Fibroblast of upper back skin (primary cell): ENCODE results near the gene ERGIC1.
"Not testable (repeated sequence)": the region's sequence is repeated elsewhere in the genome, so short reads cannot be mapped to it uniquely, and the experiment has no call there.

Source experiments
- DNase-seq: peaks from one replicate; pipeline ENCODE4 v3.0.0-alpha.2; 2013

The ERGIC1 gene

DNA sequence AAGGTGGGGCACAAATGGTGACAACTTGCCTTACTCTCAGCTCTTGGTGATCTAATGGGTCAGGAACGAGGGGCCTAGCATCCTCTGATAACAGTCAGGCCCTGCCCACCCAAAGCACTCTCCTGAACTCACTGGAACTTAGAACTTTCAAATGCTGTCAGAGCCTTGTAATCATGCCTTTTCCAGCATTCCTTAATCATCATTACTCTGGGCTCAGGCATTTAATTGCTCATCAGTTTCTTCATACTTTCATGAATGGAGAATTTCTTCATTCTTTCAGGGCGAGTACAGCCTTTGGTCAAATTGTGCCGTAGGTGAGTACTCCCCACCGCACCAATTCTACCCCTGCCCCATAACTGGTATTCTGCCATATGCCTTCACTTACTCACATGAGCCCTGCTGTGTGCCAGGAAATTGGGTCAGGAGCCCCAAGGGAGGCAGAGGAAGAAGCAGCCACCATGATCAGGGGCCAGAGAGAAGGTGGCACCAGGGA lies 32.8 kb upstream of the ERGIC1 start:
- peak; percentile 92 for DNase-seq

DNA sequence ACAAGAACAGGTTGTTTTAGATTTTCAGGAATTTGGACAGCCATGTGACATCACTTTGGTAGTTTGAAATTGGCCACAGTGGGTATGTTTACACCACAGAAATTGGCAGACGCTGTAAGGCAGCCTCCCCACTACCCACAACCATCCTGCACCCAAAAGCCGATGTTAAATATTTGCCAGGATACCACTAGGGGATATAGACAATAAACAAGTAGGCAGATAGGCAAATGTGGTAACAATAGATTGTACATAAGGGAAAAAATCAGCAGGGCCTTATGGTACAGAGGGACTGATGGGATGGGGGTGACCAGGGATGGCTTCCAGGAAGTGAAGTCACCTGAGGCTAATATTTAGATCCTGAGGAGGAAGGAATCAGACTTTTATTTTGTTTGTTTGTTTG lies 31.9 kb upstream of the ERGIC1 start:
- no peak for DNase-seq

DNA sequence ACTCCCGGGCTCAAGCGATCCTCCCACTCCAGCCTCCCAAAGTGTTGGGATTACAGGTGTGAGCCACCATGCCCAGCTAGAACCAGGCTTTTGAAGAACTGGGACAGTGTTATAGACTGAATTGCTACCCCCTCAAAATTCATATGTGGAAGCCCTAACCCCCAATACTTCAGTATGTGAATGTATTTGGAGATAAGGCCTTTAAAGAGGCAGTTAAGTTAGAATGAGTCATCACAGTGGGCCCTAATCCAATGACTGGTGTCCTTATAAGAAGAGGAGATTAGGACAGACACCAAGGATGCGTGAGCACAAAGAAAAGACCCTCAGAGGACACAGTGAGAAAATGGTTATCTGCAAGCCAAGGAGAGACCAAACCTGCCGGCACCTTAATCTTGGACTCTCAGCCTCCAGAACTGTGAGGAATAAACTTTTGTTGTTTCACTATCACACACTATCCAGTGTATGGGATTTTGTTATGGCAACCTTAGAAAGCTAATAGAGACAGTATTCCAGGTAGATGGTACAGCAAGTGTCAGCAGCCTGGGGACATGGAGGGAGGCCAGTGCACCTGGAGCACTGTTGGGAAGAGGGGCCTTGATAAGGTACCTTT lies 31.4 kb upstream of the ERGIC1 start:
- DNase-seq: peak; percentile 60

DNA sequence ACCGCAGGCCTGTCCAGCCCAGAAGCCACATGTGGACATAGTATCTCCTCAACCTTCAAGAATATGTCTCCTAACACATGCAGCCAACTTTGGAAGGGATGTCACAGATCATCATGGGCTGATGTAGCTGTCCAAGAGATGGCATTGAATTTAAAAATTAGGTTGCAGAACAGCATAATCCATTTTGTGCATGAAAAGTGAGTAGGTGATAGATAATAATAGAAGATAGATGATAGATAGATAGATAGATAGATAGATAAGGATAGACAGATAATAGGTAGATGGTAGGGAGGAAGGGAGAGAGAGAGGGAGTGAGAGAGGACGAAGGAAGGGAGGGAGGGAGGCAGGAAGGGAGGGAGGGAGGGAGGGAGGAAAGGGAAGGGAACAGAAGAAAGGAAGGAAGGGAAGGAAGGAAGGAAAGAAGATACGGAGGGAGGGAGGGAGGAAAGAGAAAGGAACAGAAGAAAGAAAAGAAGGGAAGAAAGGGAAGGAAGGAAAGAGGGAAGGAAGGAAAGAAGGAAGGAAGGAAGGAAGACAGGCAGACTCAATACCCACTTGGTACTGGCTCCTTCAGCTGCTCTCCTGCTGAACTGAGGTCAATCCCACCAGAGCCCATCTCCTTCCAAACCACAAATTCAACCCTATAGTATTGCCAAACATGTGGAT lies 28.9 kb upstream of the ERGIC1 start:
- no peak for DNase-seq

DNA sequence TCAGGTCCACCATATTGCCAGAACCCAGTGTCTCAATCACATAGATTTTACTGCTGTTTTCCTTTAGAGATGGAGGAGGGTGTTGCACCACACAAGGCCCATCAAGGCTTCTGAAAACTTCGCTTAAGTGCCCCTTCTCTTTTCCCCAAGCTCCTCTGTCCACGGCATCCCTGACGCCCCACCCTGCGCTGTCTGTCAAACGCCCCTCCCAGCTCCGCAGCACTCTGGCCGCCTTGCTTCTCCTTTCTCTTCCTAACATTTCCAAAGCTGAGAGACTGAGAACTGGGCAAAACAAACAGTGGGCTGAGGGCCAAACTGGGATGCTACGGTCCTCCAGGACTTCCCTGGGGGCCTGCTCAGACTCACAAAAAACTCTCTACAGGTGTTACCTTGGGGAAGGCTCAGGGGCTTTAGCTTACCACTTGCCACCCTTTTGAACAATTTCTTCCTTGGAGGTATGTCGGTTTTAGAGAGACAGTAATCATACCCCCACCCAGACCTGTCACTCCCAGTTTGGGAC lies 28.3 kb upstream of the ERGIC1 start:
- DNase-seq: no peak

DNA sequence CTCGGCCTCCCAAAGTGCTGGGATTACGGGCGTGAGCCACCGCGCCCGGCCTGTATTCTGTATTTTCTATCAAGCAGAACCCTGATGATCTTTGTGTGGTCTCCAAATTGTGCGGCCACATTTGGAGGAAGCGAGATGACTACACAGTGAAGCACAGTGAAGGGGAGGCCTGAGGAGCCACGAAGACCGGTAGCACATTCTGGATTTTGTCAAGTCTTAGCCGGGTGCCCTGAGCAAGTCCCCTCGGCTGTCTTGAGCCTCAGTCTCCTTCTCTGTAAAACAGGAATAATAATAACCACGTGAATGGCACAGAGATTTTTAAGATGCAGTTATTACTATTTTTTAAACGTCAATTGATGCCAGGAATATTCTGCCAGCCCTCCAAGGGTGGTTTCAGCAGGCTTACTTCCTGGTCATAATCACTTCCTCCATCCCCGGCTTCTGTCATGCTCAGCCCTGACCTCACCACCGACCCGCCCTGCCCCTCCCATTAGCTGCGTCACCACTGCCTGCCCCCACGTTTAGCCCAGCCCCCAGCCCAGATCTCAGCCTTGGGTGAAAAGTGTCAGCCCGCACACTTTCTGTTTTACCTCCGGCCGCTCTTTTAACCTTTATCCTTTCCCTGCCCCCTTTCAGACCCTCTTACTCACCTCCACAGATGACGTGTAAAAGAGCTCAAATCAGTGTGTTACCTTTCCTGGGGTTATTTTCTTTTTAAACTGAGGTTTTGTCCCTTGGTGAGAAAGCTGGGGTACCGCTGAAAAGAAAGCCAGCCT lies 27.0 kb upstream of the ERGIC1 start:
- DNase-seq: peak; percentile 78

DNA sequence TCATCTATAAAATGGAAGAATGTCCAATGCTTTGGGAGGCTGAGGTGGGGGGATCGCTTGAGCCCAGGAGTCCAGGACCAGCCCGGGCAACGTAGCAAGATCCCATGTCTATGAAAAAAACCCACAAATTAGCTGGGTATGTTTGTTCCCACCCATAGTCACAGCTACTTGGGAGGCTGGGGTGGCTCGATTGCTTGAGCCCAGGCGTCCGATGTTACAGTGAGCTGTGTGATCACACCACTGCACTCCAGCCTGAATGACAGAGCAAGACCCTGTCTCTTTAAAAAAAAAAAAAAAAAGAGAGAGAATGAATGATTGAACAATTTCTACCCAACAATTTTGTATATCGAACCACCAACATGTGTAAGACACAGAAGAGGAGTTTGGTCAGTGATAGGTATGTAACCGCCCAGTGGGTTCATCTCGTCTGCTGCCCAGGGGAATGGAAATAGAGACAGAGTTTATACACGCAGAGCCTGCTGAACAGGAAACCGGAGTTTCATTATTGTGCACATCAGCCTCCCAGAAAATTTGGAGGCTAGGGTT lies 26.2 kb upstream of the ERGIC1 start:
- no peak for DNase-seq

DNA sequence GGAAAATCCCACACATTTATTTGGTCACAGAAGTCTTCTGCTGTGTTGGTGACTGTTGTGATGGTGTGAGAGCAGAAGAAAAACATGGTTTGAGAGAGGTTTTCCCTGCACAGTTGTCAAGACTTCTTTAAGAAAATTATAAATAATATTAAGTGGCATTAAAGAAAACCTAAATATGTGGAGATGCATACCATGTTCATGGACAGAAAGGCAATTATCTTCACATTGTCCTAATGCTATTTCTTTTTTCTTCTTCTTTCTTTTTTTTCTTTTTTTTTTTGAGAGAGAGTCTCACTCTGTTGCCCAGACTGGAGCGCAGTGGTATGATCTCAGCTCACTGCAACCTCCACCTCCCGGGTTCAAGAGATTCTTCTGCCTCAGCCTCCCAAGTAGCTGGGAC lies 24.3 kb upstream of the ERGIC1 start:
- DNase-seq: no peak

DNA sequence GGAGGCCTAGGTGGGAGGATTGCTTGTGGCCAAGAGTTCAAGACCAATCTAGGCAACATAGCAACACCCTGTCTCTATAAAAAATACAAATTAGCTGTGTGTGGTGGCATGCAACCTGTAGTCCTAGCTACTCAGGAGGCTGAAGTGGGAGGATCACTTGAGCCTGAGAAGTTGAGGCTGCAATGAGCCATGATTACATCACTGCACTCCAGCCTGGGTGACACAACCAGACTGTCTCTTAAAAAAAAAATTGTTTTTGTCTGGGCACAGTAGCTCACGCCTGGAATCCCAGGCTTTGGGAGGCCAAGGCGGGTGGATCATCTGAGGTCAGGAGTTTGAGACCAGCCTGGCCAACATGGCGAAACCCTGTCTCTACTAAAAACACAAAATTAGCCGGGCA lies 23.1 kb upstream of the ERGIC1 start:
- DNase-seq: not testable (repeated sequence)

DNA sequence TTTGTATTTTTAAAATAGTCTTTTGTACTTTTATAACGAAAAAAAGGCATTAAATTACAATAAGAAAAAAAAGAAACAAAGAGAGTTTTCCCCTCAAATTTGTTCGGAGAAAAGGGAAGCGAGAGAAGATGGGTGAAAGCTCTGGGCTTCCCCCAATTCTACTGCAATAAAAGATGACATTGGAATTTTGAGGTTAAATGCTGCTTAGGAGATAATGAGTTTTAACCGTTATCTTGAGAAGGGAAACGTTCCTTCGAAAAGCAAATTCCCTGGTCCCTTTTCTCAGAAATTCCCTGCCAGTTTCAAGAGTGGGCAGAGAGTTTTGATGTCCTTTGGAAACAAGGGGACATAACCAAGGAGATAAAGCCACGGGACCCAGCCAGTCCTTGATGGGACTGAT lies 18.4 kb upstream of the ERGIC1 start:
- DNase-seq: no peak

DNA sequence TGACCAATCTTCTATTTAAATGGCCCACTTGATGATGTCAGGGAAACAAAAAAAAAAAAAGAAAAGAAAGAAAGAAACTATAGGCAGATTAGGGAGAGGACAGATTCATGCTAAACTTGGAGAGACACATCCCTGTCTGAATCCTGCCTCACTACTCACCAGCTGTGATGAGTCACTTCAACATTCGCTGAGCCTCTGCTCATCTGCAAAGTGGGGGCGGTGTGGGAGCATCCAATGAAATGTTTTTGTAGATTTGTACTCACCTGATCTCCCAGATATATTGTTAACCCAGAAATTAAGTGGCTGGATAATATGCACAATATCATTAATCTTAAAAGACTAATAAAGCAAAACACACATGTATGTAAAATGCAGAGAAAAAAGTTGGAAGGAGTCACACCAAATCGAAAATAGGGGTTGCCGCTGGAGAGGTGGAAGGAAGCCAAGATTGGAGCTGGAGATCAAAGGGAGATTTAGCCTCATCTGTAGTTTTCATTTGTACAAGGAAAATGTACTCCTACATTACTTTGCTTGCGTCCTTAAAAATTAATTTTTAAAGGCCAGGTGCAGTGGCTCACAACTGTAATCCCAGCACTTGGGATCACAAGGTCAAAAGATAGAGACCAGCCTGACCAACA lies 17.0 kb upstream of the ERGIC1 start:
- DNase-seq: peak; percentile 85

DNA sequence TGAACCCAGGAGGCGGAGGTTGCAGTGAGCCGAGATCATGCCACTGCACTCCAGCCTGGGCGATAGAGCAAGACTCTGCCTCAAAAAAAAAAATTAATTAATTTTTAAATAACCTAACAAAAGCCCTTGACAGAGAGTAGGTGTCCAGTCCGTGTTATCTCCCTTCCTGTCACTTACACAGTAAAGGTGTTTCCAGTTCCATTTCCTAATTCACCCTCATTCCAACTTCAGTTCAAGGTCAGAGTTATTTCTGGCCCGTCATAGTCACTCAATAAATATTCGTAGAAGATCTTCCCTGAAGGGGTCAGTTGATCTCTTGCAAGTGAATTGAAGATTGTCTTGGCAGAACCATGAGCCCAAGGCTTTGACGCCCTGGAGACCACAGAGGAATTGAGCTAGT lies 16.4 kb upstream of the ERGIC1 start:
- DNase-seq: no peak

DNA sequence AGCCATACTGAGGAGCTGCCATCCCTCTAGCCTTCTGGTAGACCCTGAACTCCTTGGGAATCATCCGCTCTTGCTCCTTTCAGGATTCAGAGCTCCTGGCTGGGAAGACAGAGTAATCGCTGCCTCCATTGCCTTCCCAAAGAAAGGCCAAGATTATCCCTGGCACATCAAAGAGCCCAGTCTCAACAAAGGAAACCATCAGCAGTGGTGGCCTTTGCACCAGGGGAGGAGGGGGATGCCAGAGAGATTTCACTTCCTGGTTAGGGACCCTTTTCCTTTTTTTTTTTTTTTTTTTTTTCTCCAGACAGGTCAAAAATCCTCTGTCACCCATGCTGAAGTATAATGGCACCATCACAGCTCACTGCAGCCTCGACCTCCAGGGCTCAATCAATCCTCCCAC lies 16.0 kb upstream of the ERGIC1 start:
- DNase-seq: no peak

DNA sequence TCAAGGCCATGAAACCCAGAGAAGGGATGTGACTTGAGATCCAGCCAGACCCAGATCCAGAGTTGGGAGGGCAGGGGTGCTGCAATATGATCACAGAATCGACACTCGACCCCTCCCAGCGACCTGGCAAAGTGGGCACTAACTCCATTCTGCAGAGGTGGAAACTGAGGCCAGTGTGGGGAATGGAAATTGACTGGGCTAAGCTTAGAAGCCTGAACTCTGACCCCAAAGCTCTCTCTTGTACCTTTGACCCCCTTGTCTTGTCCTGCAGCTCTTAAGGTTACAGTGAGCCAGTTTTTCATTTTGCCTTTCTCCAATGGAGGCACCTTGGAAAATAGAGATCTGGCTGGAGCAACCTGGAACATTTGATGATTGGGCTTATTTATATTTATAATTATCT lies 14.5 kb upstream of the ERGIC1 start:
- no peak for DNase-seq

DNA sequence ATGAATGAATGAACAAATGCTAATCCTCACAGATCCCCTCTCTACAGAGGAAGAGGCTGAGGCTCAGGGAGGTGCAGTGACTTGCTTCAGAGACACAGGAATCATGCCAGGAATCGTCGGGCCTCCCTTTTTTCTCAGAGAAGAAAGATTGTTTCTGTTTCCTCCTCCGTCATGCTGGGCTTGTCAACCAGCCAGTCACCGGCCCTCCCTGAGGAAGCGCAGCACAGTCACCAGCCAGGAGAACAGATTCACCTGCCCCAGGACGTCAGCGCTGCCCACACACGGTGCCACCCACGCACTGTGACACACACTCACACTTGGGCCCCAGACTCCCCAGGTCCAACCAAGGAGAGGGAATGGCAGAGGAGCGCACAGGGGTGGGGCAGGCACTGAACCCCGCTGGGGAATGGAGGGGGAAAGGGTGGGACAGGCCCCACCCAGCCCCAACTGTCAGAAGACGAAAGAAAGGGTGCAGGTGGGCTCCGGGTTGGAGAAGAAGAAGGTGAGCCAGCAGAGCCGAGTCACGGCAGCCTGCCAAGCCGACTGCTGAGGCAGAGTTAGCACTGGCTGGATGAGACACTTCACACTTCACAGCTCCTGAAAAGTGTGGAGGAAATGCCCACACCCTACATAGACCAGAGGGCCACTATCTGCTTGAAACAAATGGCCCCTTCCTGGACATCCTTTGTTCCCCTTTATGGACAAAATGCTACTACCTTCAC lies 13.8 kb upstream of the ERGIC1 start:
- DNase-seq: peak; percentile 11

DNA sequence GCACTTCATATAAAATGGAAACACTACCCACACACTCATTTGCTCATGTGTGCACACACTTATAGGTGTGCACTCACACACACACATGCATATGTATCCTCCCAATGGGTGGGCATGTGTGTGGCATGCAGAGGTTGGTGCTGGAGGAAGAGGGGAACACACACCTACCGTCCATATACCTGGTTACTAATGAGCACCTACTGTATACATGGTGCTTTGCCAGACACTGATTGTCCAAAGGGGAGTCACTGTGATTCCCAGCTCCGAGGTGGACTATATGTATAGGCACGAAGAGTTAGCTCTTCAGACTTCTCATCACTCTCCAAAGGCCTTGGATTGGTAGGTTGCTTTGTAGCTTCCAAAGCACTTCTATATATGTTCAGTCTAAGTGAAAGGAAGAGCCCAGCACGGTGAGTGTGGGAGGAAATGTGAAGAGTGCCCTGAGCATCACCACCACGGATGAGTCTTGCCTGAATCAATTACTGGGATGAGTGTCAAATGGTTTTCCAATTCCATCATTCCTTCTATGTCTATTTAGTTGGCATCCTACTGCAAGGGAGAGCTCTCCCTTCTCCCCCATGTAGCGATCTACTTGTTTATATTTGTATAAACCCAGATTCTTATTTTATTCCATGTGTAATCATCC lies 12.6 kb upstream of the ERGIC1 start:
- no peak for DNase-seq

DNA sequence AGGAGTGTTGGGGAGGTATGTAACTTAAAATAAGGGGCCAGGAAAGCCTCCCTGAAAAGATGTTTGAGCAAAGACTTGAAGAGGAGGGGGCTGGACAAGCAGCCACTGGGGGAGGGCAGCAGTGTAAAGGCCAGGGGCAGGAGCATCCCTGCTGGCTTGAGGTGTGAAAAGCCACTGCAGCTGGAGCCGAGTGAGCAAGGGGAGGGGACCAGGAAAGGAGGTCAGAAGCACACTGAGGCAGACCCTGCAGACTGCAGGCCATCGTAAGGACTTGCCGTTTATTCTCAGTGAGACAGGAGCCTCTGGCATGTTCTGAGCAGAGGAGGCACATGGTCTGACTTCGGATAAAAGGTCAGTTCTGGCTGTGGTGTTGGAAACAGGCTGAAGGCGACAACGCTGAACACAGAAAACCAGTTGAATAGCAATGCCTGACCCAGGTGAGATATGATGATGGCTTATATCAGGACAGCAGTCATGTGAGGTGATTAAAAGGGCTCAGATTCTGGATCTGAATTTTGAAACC lies 10.2 kb upstream of the ERGIC1 start:
- DNase-seq: no peak

DNA sequence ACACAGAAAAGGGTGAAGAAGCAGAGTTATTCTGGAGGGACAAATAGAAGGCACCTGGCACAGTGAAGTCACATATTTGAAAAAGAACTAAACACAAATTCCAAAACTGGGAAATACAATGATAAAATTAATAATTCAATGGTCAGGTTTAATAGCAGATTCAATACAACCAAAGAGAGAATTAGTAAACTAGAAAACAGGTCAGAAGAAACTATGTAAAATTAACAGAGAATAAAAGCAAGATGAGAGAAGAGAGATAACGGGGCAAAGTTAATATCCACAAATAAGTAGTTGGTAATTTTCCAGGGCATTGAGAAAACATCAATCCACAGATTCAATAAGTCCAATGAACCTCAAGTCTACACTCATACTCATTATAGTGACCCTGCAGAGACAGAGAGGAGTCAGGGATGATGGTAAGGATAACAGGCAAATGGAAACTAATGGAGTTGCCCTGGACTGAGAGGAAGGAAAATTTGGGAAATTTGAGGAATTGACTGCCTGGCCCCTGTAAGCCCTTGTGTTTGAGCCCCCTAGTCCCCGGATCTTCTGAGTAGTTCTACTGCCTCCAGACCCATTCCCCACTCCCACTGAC lies 8.3 kb upstream of the ERGIC1 start:
- DNase-seq: no peak

DNA sequence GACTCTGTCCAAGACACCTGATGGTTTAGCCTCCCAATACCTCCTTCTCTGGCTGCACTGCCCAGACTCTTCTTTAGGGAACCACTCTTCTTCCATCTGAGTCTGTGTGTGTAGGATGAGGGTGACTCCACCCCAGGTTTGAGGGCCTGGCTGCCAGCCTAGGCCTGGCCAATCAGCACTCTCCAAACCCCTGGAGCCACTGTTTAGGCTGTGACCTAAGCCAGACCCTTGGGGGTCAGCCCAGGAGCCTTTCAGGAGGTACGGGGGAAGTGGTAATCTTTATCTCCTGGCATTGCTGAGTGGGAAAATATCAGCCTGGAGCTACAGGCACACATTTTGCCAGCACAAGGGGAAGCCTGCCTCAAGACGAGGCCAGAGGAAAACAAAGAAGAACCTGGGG lies 6.2 kb upstream of the ERGIC1 start:
- DNase-seq: no peak

DNA sequence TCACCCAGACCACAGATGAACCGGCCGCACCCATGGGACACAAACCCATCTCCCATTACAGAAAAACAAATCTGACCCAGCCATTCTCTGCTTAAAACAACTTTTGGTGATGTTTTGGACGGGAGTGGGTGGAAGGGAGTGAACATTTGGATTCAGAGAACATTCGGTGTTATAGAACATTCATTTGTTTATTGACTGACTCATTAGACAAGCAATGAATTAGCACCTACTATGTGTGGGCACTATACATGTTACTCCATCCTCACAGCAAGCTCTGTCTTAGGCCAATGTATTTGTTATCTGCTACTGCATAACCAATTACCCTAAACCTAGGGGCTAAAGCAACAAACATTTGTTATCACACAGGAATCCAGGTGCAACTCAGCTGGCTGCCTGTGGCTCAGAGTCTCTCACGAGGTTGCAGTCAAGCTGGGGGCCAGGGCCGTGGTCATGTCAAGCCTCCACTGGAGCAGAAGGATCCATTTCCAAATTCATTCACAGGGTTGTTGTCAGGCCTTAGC lies 5.1 kb upstream of the ERGIC1 start:
- no peak for DNase-seq

DNA sequence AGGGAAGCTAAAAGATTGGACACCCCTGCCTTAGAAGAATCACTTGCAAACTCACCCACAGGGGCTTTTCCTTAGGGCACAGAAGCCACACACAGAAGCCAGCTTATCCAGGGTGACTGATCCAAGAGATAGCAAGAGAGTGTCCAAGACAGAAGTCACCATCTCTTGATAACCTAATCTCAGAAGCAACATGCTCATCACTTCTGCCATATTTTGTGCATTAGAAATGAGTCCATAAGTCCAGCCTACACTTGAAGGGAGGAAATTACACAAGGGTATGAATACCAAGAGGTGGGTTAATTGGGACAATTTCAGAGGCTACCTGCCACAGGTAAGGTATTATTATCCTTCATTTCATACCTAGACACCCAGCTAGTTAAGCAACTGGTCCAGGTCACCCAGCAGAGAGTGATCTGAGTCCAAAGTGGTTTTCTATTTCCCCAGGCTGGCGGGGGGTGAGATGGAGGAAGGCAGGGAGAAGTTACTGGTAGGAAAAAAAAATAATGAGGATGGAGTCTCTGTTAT lies 3.7 kb upstream of the ERGIC1 start:
- DNase-seq: no peak
